H1 (cell line): ENCODE measurements around the gene CDK5R2. TPM values are rescaled to one million over a fixed set of nuclear protein-coding genes. Genes with fewer than 3 reads are reported as not detected.

ENCODE experiments used
- ATF3 ChIP-seq: IDR thresholded peaks from 2 replicates; pipeline ENCODE4 v1.6.1; 2011; ENCODE audit warnings: low read depth, mild to moderate bottlenecking, low read length; ENCODE audit not compliant: insufficient read depth
- JUND ChIP-seq: IDR thresholded peaks from 2 replicates; pipeline ENCODE4 v1.6.1; 2011; ENCODE audit warnings: mild to moderate bottlenecking, improper control_type of control experiment, low read length
- polyA plus RNA-seq, 7 experiments: library from polyadenylated mRNA; depleted of rRNA in 3 of 7; stranded (reverse) in 5 of 7; unstranded in 2 of 7; fragments of >200 nt in 5 of 7; fragments of 200-250 nt in 2 of 7; gene quantifications; 1 replicate in 5 of 7; 2 replicates in 1 of 7; 4 replicates in 1 of 7; pipeline versions ENCODE4 v1.2.1 to v1.2.3, GENCODE V29; 2011 to 2013; ENCODE audit warnings: missing spikeins in 2 of 7, mixed read lengths in 2 of 7
- total RNA-seq: library from RNA; stranded (reverse); fragmentation: NEBNext Ultra II Directional; extraction: Animal tissue kit (Norgen Biotek cat#: 25700); gene quantifications from 2 replicates; pipeline ENCODE4 v1.2.1, GENCODE V29; 2021
- TF ChIP-seq, protein P1 (sequence below): fragments of 300-600 bp; sonication (generic); IDR thresholded peaks from 2 replicates; pipeline ENCODE4 v1.7.1; 2012; ENCODE audit warnings: low read length, moderate library complexity, mild to moderate bottlenecking, inconsistent platforms; ENCODE audit not compliant: insufficient replicate concordance

Gene CDK5R2
- total and polyA plus RNA-seq, 2 of the 8 experiments (the other 6 are each of a cell fraction or from before 2014, with no cell fraction given): 0.14 TPM; not detected in 1

DNA sequence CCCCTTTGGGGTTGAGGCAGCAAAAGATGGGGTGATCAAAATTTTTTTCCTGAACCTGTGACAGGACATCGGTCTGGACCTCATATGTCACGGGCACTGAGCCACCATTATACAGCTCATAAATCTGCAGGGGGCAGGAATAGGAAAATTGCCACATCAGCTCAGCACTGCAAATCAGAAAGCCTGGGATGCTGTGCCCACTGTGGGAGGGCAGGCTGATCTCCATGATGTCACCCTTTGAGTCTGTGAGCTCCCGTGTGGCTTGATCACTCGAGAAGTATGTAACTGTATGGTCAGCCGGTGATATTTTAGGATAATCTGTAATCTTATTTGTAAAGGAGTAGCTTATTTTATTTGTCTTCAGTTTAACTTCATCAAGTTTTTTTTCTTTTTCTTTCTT is 51.4 kb downstream of the CDK5R2 start (continued):
- TF ChIP-seq, protein P1, sequence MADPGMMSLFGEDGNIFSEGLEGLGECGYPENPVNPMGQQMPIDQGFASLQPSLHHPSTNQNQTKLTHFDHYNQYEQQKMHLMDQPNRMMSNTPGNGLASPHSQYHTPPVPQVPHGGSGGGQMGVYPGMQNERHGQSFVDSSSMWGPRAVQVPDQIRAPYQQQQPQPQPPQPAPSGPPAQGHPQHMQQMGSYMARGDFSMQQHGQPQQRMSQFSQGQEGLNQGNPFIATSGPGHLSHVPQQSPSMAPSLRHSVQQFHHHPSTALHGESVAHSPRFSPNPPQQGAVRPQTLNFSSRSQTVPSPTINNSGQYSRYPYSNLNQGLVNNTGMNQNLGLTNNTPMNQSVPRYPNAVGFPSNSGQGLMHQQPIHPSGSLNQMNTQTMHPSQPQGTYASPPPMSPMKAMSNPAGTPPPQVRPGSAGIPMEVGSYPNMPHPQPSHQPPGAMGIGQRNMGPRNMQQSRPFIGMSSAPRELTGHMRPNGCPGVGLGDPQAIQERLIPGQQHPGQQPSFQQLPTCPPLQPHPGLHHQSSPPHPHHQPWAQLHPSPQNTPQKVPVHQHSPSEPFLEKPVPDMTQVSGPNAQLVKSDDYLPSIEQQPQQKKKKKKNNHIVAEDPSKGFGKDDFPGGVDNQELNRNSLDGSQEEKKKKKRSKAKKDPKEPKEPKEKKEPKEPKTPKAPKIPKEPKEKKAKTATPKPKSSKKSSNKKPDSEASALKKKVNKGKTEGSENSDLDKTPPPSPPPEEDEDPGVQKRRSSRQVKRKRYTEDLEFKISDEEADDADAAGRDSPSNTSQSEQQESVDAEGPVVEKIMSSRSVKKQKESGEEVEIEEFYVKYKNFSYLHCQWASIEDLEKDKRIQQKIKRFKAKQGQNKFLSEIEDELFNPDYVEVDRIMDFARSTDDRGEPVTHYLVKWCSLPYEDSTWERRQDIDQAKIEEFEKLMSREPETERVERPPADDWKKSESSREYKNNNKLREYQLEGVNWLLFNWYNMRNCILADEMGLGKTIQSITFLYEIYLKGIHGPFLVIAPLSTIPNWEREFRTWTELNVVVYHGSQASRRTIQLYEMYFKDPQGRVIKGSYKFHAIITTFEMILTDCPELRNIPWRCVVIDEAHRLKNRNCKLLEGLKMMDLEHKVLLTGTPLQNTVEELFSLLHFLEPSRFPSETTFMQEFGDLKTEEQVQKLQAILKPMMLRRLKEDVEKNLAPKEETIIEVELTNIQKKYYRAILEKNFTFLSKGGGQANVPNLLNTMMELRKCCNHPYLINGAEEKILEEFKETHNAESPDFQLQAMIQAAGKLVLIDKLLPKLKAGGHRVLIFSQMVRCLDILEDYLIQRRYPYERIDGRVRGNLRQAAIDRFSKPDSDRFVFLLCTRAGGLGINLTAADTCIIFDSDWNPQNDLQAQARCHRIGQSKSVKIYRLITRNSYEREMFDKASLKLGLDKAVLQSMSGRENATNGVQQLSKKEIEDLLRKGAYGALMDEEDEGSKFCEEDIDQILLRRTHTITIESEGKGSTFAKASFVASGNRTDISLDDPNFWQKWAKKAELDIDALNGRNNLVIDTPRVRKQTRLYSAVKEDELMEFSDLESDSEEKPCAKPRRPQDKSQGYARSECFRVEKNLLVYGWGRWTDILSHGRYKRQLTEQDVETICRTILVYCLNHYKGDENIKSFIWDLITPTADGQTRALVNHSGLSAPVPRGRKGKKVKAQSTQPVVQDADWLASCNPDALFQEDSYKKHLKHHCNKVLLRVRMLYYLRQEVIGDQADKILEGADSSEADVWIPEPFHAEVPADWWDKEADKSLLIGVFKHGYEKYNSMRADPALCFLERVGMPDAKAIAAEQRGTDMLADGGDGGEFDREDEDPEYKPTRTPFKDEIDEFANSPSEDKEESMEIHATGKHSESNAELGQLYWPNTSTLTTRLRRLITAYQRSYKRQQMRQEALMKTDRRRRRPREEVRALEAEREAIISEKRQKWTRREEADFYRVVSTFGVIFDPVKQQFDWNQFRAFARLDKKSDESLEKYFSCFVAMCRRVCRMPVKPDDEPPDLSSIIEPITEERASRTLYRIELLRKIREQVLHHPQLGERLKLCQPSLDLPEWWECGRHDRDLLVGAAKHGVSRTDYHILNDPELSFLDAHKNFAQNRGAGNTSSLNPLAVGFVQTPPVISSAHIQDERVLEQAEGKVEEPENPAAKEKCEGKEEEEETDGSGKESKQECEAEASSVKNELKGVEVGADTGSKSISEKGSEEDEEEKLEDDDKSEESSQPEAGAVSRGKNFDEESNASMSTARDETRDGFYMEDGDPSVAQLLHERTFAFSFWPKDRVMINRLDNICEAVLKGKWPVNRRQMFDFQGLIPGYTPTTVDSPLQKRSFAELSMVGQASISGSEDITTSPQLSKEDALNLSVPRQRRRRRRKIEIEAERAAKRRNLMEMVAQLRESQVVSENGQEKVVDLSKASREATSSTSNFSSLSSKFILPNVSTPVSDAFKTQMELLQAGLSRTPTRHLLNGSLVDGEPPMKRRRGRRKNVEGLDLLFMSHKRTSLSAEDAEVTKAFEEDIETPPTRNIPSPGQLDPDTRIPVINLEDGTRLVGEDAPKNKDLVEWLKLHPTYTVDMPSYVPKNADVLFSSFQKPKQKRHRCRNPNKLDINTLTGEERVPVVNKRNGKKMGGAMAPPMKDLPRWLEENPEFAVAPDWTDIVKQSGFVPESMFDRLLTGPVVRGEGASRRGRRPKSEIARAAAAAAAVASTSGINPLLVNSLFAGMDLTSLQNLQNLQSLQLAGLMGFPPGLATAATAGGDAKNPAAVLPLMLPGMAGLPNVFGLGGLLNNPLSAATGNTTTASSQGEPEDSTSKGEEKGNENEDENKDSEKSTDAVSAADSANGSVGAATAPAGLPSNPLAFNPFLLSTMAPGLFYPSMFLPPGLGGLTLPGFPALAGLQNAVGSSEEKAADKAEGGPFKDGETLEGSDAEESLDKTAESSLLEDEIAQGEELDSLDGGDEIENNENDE: no peak
- TF ChIP-seq ATF3: no peak
- TF ChIP-seq JUND: no peak
